Astrocyte of the spinal cord (primary cell): Measurements from ENCODE around the gene LMNTD2.

Experiments used
- DNase-seq: peaks from one replicate; pipeline ENCODE4 v3.0.0; 2011; ENCODE audit warnings: low read depth, low spot score
- H3K4me3 ChIP-seq: 2 replicates; pipeline ENCODE4 v1.5.1; 2011; ENCODE audit warnings: low read depth, mild to moderate bottlenecking, low read length, moderate library complexity
- in situ Hi-C: cut with HindIII; loops from 2 replicates; pipeline ENCODE4 v1.10.0; 2017; ENCODE audit warnings: low sequenced_read_pairs
- TF ChIP-seq, protein P1 (sequence below): IDR thresholded peaks from 2 replicates; pipeline ENCODE4 v1.5.1; 2012; ENCODE audit warnings: low read depth, mild to moderate bottlenecking, low read length, inconsistent platforms

Gene LMNTD2

GRCh38 chr11:553083-553987 lies 7.2 kb downstream of the LMNTD2 start:
- in situ Hi-C loops, result no loop called here
- TF ChIP-seq, protein P1, sequence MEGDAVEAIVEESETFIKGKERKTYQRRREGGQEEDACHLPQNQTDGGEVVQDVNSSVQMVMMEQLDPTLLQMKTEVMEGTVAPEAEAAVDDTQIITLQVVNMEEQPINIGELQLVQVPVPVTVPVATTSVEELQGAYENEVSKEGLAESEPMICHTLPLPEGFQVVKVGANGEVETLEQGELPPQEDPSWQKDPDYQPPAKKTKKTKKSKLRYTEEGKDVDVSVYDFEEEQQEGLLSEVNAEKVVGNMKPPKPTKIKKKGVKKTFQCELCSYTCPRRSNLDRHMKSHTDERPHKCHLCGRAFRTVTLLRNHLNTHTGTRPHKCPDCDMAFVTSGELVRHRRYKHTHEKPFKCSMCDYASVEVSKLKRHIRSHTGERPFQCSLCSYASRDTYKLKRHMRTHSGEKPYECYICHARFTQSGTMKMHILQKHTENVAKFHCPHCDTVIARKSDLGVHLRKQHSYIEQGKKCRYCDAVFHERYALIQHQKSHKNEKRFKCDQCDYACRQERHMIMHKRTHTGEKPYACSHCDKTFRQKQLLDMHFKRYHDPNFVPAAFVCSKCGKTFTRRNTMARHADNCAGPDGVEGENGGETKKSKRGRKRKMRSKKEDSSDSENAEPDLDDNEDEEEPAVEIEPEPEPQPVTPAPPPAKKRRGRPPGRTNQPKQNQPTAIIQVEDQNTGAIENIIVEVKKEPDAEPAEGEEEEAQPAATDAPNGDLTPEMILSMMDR, result no peak
- H3K4me3 ChIP-seq, result no peak overlapping the region
- DNase-seq, result no peak

DNA sequence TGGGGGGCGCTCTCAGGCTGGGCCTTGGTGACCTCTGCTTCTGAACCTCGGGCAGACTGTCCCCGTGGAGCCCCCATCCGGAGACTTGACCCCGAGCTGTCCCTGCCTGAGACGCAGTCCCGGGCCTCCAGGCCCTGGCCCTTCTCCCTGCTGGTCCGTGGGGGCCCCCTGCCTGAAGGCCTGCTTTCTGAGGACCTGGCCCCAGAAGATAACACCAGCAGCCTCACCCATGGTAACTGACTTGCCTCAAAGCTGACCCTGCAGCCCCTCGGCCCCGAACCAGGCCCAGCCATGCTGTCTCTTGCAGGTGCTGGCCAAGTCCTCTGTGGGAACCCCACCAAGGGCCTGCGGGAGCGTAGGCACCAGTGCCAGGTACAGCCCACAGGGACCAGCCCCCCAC lies 8.9 kb downstream of the LMNTD2 start:
- TF ChIP-seq, protein P1, result no peak
- in situ Hi-C loops, result no loop called here
- DNase-seq, result no peak
- H3K4me3 ChIP-seq, result no peak overlapping the region

- TF ChIP-seq, protein P1, result no peak
- DNase-seq, result no peak
- no peak overlapping the region for H3K4me3 ChIP-seq
- in situ Hi-C loops, result no loop called here
Observed at GRCh38 chr11:551131-551530, 9.4 kb downstream of the LMNTD2 start.

- H3K4me3 ChIP-seq, result no peak overlapping the region
- no peak for DNase-seq
- TF ChIP-seq, protein P1, result no peak
- in situ Hi-C loops, result no loop called here
Observed at GRCh38 chr11:550746-551085, 9.8 kb downstream of the LMNTD2 start.

DNA sequence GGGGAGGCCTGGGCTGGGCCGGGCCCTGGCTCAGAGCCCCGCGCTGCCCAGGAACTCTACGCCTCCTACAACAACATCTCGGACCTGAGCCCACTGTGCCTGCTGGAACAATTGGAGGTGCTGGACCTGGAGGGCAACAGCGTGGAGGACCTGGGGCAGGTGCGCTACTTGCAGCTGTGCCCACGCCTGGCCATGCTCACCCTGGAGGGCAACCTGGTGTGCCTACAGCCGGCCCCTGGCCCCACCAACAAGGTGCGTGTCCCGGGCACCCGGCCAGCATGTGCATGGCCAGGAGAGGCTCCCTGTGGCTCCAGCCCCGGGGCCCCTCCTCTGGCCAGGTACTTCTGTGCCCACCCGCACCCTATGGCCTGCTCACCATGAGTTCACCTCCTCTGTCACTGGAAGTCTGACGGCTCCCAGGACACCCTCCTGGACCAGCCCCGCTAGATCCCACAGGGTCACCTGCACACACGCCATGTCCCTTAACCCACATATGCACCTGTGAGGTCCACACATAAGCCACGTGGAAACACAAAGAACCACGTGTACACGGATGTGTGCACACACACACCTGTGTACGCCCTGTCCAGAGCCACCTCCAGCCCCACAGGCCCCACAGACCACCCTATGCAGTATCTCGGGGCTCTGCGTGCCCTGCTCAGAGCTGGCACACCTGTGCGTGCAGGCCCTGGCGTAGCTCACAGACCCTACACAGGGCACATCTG lies 10.4 kb downstream of the LMNTD2 start:
- no peak overlapping the region for H3K4me3 ChIP-seq
- no peak for DNase-seq
- in situ Hi-C loops, result no loop called here
- TF ChIP-seq, protein P1, result no peak

- in situ Hi-C loops, result no loop called here
- DNase-seq, result no peak
Observed at GRCh38 chr11:548700-549603, 11.6 kb downstream of the LMNTD2 start.

More at GRCh38 chr11:548700-549603, 11.6 kb downstream of the LMNTD2 start:
- H3K4me3 ChIP-seq, result no peak overlapping the region
- TF ChIP-seq, protein P1, result no peak
